Neural progenitor cell (in vitro differentiated cells): ENCODE results near the gene PGAP1.

Experiments used
- CTCF ChIP-seq: fragments of 200-600 bp; sonication (generic); IDR thresholded peaks from 2 replicates; pipeline ENCODE4 v1.5.1; 2017; ENCODE audit warnings: antibody characterized with exemption, mild to moderate bottlenecking
- EZH2 ChIP-seq: fragments of 200-600 bp; sonication (generic); IDR thresholded peaks from 2 replicates; pipeline ENCODE4 v1.6.1; 2017; ENCODE audit warnings: antibody characterized with exemption, mild to moderate bottlenecking, moderate library complexity

DNA sequence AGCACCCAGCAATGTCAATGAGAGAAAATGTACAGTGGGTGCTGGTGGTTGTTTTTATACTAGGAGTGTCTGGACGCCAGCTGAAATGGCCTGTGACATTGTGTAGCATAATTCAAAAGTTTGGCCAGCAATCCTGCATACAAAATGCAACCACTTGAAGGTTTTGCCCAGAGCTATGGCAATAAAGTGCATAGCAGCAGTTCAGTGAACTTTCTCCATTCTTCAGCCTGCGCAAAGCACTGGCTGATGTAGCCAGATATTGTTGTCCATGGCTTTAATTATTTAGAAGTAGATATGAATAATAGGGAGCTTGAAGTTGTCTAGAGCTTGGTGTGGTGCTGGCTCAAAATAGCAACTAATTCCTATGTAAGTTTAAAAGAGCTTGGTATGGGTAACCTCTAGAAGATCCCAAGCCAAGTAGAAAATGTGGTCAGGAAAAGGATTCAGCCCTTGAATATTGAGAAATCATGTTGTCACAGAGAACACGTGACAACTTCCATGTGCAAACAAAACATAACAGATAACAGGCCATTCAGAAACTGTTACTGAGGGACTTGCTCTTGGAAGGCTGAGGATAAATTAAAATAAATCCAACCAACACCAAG, 33.3 kb upstream of the PGAP1 start:
- TF ChIP-seq CTCF (no peak), EZH2 (no peak)
